H9 (cell line): ENCODE measurements around the gene CDX2. TPM values are rescaled to one million over a fixed set of nuclear protein-coding genes. Genes with fewer than 3 reads are reported as not detected.

ENCODE experiments used
- DNase-seq: peaks from one replicate; pipeline ENCODE4 v3.0.0-alpha.2; 2017
- H2AFZ ChIP-seq: one replicate; pipeline ENCODE4 v1.6.1; 2013; ENCODE audit warnings: mild to moderate bottlenecking, low read length, control low read depth, moderate library complexity
- H2AK5ac ChIP-seq: 2 replicates; pipeline ENCODE4 v1.6.1; 2013; ENCODE audit warnings: low read length, control low read depth, mixed read lengths; ENCODE audit not compliant: insufficient read length
- H2BK120ac ChIP-seq: one replicate; pipeline ENCODE4 v1.6.1; 2013; ENCODE audit warnings: low read depth, mild to moderate bottlenecking, low read length, control low read depth, inconsistent platforms; ENCODE audit not compliant: poor library complexity, severe bottlenecking
- H2BK12ac ChIP-seq: 2 replicates; pipeline ENCODE4 v1.6.1; 2013; ENCODE audit warnings: low read length, control low read depth, mixed read lengths, low read depth; ENCODE audit not compliant: insufficient read length
- H2BK15ac ChIP-seq: 2 replicates; pipeline ENCODE4 v1.6.1; 2013; ENCODE audit warnings: low read depth, low read length, control low read depth
- H2BK20ac ChIP-seq: one replicate; pipeline ENCODE4 v1.6.1; 2013; ENCODE audit warnings: low read depth, mild to moderate bottlenecking, low read length, control low read depth, inconsistent platforms; ENCODE audit not compliant: poor library complexity, severe bottlenecking
- H2BK5ac ChIP-seq: 2 replicates; pipeline ENCODE4 v1.6.1; 2013; ENCODE audit warnings: low read length, control low read depth, mixed read lengths; ENCODE audit not compliant: insufficient read length
- H3K14ac ChIP-seq: 2 replicates; pipeline ENCODE4 v1.6.1; 2013; ENCODE audit warnings: low read length, control low read depth; ENCODE audit not compliant: insufficient read depth
- H3K18ac ChIP-seq: 2 replicates; pipeline ENCODE4 v1.6.1; 2013; ENCODE audit warnings: low read depth, mild to moderate bottlenecking, mixed read lengths, low read length, control low read depth; ENCODE audit not compliant: insufficient read length
- H3K23ac ChIP-seq: 2 replicates; pipeline ENCODE4 v1.6.1; 2013; ENCODE audit warnings: low read length, control low read depth, mixed read lengths, low read depth; ENCODE audit not compliant: insufficient read length
- H3K23me2 ChIP-seq: 2 replicates; pipeline ENCODE4 v1.6.1; 2013; ENCODE audit warnings: low read depth, mild to moderate bottlenecking, mixed read lengths, low read length, control low read depth; ENCODE audit not compliant: insufficient read length, poor library complexity, severe bottlenecking
- H3K27ac ChIP-seq: 2 replicates; pipeline ENCODE4 v1.5.1; 2013; ENCODE audit warnings: low read length, control low read depth, mixed read lengths, low read depth; ENCODE audit not compliant: insufficient read length
- H3K27me3 ChIP-seq: 2 replicates; pipeline ENCODE4 v1.6.1; 2013; ENCODE audit warnings: low read length, control low read depth, inconsistent platforms; ENCODE audit not compliant: insufficient read depth
- H3K4ac ChIP-seq: 2 replicates; pipeline ENCODE4 v1.6.1; 2013; ENCODE audit warnings: low read depth, mild to moderate bottlenecking, control low read depth, inconsistent platforms, low read length, moderate library complexity
- H3K4me1 ChIP-seq: 2 replicates; pipeline ENCODE4 v1.6.1; 2013; ENCODE audit warnings: low read length, control low read depth, inconsistent platforms; ENCODE audit not compliant: insufficient read depth
- H3K4me2 ChIP-seq: 2 replicates; pipeline ENCODE4 v1.6.1; 2013; ENCODE audit warnings: low read length, control low read depth, mixed read lengths; ENCODE audit not compliant: insufficient read length, insufficient read depth
- H3K56ac ChIP-seq: 2 replicates; pipeline ENCODE4 v1.6.1; 2013; ENCODE audit warnings: low read depth, mild to moderate bottlenecking, mixed read lengths, low read length, control low read depth; ENCODE audit not compliant: insufficient read length
- H3K79me1 ChIP-seq: 2 replicates; pipeline ENCODE4 v1.6.1; 2013; ENCODE audit warnings: low read depth, mild to moderate bottlenecking, moderate library complexity, low read length, control low read depth, inconsistent platforms; ENCODE audit not compliant: insufficient read depth, poor library complexity, severe bottlenecking
- H3K79me2 ChIP-seq: 2 replicates; pipeline ENCODE4 v1.6.1; 2013; ENCODE audit warnings: low read length, control low read depth, inconsistent platforms; ENCODE audit not compliant: insufficient read depth
- H3K9ac ChIP-seq: 2 replicates; pipeline ENCODE4 v1.6.1; 2013; ENCODE audit warnings: low read length, control low read depth, mixed read lengths; ENCODE audit not compliant: insufficient read length; ENCODE audit errors: extremely low read depth
- H3K9me3 ChIP-seq: one replicate; pipeline ENCODE4 v1.6.1; 2013; ENCODE audit warnings: low read depth, low read length, inconsistent platforms; ENCODE audit not compliant: control insufficient read depth
- H3T11ph ChIP-seq: one replicate; pipeline ENCODE4 v1.6.1; 2013; ENCODE audit warnings: mild to moderate bottlenecking, low read length, control low read depth, inconsistent platforms
- H4K20me1 ChIP-seq: one replicate; pipeline ENCODE4 v1.6.1; 2013; ENCODE audit not compliant: control insufficient read depth, insufficient read length, insufficient read depth
- H4K5ac ChIP-seq: 2 replicates; pipeline ENCODE4 v1.6.1; 2013; ENCODE audit warnings: low read depth, mild to moderate bottlenecking, mixed read lengths, low read length, control low read depth; ENCODE audit not compliant: insufficient read length
- H4K8ac ChIP-seq: replicated peaks from 2 replicates; pipeline ENCODE4 v1.6.1; 2013; ENCODE audit warnings: low read length, control low read depth, mixed read lengths, low read depth; ENCODE audit not compliant: insufficient read length
- H4K91ac ChIP-seq: 2 replicates; pipeline ENCODE4 v1.6.1; 2013; ENCODE audit warnings: low read depth, mild to moderate bottlenecking, moderate library complexity, mixed read lengths, low read length, control low read depth; ENCODE audit not compliant: insufficient read length
- H3K27ac Mint-ChIP-seq, 3 experiments: 2 replicates in 2 of 3; 3 replicates in 1 of 3; pipeline ENCODE4 v1.8.0; 2020 to 2021; ENCODE audit warnings: mixed read lengths in 3 of 3, mild to moderate bottlenecking in 1 of 3, moderate library complexity in 1 of 3
- H3K27me3 Mint-ChIP-seq: 2 replicates; pipeline ENCODE4 v1.8.0; 2021; ENCODE audit warnings: low read depth, mild to moderate bottlenecking, moderate library complexity, mixed read lengths
- H3K36me3 Mint-ChIP-seq, 3 experiments: 2 replicates in 2 of 3; 3 replicates in 1 of 3; pipeline ENCODE4 v1.8.0; 2020 to 2021; ENCODE audit warnings: low read depth in 3 of 3, mixed read lengths in 3 of 3; ENCODE audit not compliant: insufficient read depth in 1 of 3
- H3K4me1 Mint-ChIP-seq, 2 experiments: 2 replicates each; pipeline ENCODE4 v1.8.0; 2020; ENCODE audit warnings: mixed read lengths in 2 of 2
- H3K4me3 Mint-ChIP-seq, 2 experiments: 2 replicates in 1 of 2; 3 replicates in 1 of 2; pipeline ENCODE4 v1.8.0; 2020 to 2021; ENCODE audit warnings: mild to moderate bottlenecking in 2 of 2, mixed read lengths in 2 of 2, moderate library complexity in 1 of 2
- H3K9me3 Mint-ChIP-seq, 2 experiments: 2 replicates in 1 of 2; 3 replicates in 1 of 2; pipeline ENCODE4 v1.8.0; 2020; ENCODE audit warnings: mild to moderate bottlenecking in 2 of 2, mixed read lengths in 2 of 2, moderate library complexity in 1 of 2
- WGBS: extraction: QIAGEN DNeasy Blood & Tissue Kit; methylation state at CpG from one replicate; pipeline ENCODE4 v1.1.7; 2013; ENCODE audit warnings: missing lambda C conversion rate, low lambda C conversion rate, mixed read lengths; ENCODE audit not compliant: insufficient read length; ENCODE audit errors: extremely low coverage; 5-methylcytosine and 5-hydroxymethylcytosine counted together
- total RNA-seq: library from RNA; stranded (reverse); gene quantifications from 2 replicates; pipeline ENCODE4 v1.2.1, GENCODE V29; 2021
- TF ChIP-seq, protein P1 (sequence below): fragments of 200-600 bp; sonication (generic); conservative IDR thresholded peaks from 3 replicates; pipeline ENCODE4 v1.8.0; 2021; ENCODE audit warnings: antibody characterized with exemption, mild to moderate bottlenecking

Gene CDX2
- total RNA-seq, 1 experiment from 2014 or later: not detected

DNA sequence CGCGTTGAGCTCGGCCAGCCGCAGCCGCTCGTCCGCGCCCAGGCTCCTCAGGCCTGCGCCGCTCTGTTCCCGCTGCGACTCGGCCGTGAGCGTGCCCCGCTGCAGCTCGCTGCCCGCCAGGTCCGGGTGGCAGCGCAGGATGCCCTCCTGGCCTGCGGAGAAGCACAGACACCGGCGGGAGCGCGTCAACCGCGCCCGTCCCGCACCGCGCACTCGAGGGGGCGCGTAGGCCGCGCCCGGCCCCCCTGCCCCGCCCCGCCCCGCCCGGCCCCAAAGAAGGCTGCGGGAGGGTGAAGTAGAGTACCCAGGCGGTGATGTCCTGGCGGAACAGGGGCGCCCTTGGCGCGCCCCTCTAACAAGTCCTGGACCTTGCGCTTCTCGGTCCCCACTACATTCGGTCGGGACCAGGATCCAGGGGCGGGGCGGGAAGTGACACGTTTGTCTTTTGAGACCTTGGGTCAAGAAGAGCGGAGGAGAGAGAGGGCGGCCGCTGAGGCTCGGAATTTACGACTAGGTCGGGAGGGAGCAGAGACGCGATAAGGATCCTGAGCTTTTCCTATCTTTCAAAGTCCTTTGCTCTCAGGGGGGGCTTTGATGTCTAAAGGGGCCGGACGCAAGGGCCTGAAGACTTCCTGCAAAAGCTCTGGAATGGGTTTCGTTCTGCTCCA, 9.3 kb upstream of the CDX2 start:
- peak overlapping the region; percentile 38 for H3K4me2 ChIP-seq

More for the DNA sequence above, 9.3 kb upstream of the CDX2 start:
- no peak overlapping the region for H4K8ac ChIP-seq
- H2BK5ac ChIP-seq: no peak overlapping the region
- no peak overlapping the region for H2AK5ac ChIP-seq
- no peak overlapping the region for H2BK20ac ChIP-seq
- peaks cover 2% of the 10 kb centered on the region for H4K20me1 ChIP-seq
- no peak overlapping the region for H3K27ac Mint-ChIP-seq
- no peak overlapping the region for H2AFZ ChIP-seq
- H3K18ac ChIP-seq: no peak overlapping the region
- no peaks in the 10 kb centered on the region for H3K4me1 ChIP-seq
- peak; percentile 79 for DNase-seq
- peaks cover 5 to 26% of the 10 kb centered on the region in 2 experiments for H3K9me3 Mint-ChIP-seq
- H3K4me3 Mint-ChIP-seq: peak overlapping the region in 1 of 2 experiments; percentile 74; a peak in 3 of 5 replicates
- H3K36me3 Mint-ChIP-seq: peaks cover 0 to 2% (median 0%) of the 10 kb centered on the region in 3 experiments; a peak in 2 of 7 replicates
- no peak overlapping the region for H2BK15ac ChIP-seq
- H3K56ac ChIP-seq: no peak overlapping the region
- H3T11ph ChIP-seq: no peak overlapping the region
- peaks cover 10 to 22% of the 10 kb centered on the region in 2 experiments for H3K4me1 Mint-ChIP-seq
- no peaks in the 10 kb centered on the region for H3K79me1 ChIP-seq
- H3K23me2 ChIP-seq: no peaks in the 10 kb centered on the region
- TF ChIP-seq, protein P1, sequence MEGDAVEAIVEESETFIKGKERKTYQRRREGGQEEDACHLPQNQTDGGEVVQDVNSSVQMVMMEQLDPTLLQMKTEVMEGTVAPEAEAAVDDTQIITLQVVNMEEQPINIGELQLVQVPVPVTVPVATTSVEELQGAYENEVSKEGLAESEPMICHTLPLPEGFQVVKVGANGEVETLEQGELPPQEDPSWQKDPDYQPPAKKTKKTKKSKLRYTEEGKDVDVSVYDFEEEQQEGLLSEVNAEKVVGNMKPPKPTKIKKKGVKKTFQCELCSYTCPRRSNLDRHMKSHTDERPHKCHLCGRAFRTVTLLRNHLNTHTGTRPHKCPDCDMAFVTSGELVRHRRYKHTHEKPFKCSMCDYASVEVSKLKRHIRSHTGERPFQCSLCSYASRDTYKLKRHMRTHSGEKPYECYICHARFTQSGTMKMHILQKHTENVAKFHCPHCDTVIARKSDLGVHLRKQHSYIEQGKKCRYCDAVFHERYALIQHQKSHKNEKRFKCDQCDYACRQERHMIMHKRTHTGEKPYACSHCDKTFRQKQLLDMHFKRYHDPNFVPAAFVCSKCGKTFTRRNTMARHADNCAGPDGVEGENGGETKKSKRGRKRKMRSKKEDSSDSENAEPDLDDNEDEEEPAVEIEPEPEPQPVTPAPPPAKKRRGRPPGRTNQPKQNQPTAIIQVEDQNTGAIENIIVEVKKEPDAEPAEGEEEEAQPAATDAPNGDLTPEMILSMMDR: no peak
- H2BK12ac ChIP-seq: no peak overlapping the region
- no peak overlapping the region for H3K23ac ChIP-seq
- H4K91ac ChIP-seq: no peak overlapping the region
- no peak overlapping the region for H3K27ac ChIP-seq
- H4K5ac ChIP-seq: no peak overlapping the region
- no peak overlapping the region for H2BK120ac ChIP-seq
- no peaks in the 10 kb centered on the region for H3K79me2 ChIP-seq
- H3K4ac ChIP-seq: no peak overlapping the region
- peaks cover 100% of the 10 kb centered on the region for H3K27me3 Mint-ChIP-seq
- H3K9me3 ChIP-seq: no peaks in the 10 kb centered on the region
- H3K9ac ChIP-seq: no peak overlapping the region
- H3K27me3 ChIP-seq: peaks cover 99% of the 10 kb centered on the region
- WGBS: no CpG with 5 or more reads among the region's 65 CpGs
- no peak overlapping the region for H3K14ac ChIP-seq
